DOHH2 (cell line): ENCODE measurements around the gene SMARCA2.

ENCODE experiments used
- EZH2phosphoT487 ChIP-seq: fragments of 200-600 bp; sonication (generic); IDR thresholded peaks from 2 replicates; pipeline ENCODE4 v1.6.1; 2017; ENCODE audit warnings: borderline replicate concordance, mild to moderate bottlenecking, antibody characterized with exemption, low read length, moderate library complexity, mixed read lengths
- TF ChIP-seq, protein P1 (sequence below): fragments of 200-600 bp; sonication (generic); IDR thresholded peaks from one replicate; pipeline ENCODE4 v1.5.1; 2014; ENCODE audit warnings: antibody characterized with exemption, mild to moderate bottlenecking, low read depth, low read length; ENCODE audit not compliant: poor library complexity, severe bottlenecking

DNA sequence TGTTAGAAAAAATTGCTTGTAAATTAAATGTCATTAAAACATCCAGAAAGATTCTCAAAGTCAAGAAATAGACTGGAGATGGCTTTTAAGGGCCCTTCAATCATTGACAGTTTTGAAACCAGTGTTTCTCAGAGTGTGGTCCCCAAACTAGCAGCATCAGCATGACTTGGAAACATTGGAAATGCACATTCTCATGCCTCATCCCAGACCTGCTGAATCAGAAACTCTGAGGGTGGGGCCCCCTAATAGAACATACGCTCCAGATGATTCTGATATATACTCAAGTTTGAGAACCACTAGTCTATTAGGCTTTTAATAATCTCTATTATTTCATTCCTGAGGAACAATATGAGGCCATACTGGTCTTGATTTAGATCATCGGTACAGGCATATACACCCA is 181.6 kb downstream of the SMARCA2 start:
- TF ChIP-seq, protein P1, sequence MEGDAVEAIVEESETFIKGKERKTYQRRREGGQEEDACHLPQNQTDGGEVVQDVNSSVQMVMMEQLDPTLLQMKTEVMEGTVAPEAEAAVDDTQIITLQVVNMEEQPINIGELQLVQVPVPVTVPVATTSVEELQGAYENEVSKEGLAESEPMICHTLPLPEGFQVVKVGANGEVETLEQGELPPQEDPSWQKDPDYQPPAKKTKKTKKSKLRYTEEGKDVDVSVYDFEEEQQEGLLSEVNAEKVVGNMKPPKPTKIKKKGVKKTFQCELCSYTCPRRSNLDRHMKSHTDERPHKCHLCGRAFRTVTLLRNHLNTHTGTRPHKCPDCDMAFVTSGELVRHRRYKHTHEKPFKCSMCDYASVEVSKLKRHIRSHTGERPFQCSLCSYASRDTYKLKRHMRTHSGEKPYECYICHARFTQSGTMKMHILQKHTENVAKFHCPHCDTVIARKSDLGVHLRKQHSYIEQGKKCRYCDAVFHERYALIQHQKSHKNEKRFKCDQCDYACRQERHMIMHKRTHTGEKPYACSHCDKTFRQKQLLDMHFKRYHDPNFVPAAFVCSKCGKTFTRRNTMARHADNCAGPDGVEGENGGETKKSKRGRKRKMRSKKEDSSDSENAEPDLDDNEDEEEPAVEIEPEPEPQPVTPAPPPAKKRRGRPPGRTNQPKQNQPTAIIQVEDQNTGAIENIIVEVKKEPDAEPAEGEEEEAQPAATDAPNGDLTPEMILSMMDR = no peak
- no peak for TF ChIP-seq EZH2phosphoT487
